GM12801 (cell line): ENCODE results near the gene CACNG8.

Source experiments
- TF ChIP-seq, protein P1 (sequence below): IDR thresholded peaks from one replicate; pipeline ENCODE4 v1.5.1; 2011; ENCODE audit warnings: control low read depth; ENCODE audit not compliant: insufficient read length; ENCODE audit errors: extremely low read depth

The CACNG8 gene

DNA sequence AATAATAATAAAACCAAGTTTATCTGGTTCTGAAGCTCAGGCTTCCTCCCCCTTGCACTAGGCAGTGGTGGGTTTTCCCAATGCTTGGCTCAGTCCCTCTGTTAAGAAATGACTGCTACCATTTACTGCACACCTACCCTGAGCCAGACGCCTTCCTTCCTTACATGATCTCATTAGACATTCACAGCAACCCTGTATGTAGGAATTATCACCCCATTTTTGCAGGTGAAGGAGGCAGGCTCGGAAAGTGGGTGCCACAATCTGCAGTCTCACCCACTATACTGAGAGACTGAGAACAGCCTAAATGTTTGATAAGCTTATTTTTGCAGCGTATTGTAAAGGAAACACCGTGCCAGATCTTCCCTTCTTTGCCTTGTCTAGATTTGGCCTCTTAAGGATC is 18.3 kb upstream of the CACNG8 start:
- TF ChIP-seq, protein P1, sequence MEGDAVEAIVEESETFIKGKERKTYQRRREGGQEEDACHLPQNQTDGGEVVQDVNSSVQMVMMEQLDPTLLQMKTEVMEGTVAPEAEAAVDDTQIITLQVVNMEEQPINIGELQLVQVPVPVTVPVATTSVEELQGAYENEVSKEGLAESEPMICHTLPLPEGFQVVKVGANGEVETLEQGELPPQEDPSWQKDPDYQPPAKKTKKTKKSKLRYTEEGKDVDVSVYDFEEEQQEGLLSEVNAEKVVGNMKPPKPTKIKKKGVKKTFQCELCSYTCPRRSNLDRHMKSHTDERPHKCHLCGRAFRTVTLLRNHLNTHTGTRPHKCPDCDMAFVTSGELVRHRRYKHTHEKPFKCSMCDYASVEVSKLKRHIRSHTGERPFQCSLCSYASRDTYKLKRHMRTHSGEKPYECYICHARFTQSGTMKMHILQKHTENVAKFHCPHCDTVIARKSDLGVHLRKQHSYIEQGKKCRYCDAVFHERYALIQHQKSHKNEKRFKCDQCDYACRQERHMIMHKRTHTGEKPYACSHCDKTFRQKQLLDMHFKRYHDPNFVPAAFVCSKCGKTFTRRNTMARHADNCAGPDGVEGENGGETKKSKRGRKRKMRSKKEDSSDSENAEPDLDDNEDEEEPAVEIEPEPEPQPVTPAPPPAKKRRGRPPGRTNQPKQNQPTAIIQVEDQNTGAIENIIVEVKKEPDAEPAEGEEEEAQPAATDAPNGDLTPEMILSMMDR, result no peak

DNA sequence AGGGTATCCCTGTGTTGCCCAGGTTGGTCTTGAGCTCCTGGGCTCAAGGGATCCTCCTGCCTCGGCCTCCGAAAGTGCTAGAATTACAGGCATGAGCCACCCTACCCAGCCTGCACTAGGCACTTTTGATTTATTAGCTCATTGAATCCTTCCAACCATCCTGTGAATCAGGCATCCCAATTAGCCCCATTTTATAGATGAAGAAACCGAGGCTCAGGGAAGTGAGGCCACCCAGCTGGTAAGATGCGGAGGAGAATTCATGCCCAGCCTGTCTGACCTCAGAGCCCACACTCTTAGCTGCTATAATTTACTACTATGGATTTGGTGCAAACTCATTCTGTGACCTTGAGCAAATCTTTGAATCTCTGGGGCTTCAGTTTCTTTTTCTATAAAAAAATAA is 17.8 kb upstream of the CACNG8 start:
- TF ChIP-seq, protein P1, result no peak

DNA sequence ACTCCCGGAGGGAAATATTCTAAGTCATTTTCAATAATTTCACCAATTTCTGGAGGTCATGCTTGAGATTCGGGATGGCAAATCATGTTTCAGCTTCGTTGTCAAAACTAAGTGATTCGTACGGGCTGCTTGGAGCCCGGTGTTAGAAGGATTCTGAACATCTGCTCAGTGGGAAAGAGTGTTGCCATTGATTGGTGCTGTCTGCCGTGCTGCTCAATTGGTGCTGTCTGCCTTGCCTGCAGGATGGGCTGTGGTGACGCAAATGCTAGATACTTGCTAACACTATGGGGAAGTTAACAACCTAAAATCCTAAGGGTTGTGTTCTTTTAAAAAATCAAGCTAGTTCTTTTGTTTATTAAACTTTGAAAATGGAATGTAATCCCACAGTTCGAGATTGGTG is 17.3 kb upstream of the CACNG8 start:
- TF ChIP-seq, protein P1, result no peak

DNA sequence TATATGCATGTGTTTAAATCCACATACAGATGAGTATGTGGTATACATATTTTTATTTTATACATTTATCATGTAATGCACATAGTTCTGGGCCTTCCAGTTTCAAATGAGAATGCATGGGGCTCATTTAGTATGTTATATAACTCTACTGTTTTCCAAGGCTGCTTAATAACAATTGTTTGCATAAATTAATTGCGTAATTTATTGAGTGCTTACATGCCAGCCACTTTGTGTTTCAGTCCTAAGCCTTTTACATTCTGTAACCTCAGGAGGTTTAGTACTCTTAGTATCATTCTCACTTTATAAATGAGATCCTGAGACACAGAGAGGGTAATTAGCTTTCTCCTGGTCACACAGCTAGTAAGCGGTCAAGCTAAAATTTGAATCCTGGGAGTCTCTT is 16.7 kb upstream of the CACNG8 start:
- TF ChIP-seq, protein P1, result no peak

DNA sequence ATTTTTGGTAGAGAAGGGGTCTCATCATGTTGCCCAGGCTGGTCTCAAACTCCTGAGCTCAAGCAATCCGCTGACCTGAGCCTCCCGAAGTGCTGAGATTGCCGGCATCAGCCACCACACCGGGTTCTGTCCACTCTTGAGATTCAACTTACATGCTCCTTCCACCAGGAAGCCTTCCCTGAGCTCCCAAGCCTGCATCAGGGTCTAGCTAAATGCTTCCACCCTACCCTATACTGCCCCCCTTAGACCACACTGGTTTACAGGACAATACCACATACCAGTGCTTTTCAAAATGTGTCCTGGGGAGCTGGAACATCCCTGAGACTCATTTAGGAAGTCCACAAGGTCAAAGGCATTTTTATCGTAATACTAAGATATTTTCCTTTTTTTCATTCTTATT is 15.1 kb upstream of the CACNG8 start:
- TF ChIP-seq, protein P1, result no peak

DNA sequence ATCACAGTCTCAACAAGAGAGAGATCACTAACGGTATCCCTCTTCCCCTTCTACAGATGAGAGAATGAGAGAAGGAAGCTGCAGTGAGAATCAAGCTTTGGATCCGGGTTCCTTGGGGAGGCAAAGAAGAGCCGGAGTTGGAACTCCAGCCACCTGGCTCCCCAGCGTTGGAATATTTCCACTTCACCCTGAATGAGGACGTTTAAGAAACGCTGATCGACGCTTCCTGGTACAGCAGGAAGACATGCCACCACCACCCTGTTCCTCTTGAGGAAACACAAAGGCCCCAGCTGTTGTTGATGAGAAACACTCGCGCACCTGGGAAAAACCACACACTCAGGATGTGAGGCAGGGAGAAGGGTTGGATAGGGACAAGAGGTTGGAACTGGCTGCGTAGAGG is 11.3 kb upstream of the CACNG8 start:
- TF ChIP-seq, protein P1, result no peak

DNA sequence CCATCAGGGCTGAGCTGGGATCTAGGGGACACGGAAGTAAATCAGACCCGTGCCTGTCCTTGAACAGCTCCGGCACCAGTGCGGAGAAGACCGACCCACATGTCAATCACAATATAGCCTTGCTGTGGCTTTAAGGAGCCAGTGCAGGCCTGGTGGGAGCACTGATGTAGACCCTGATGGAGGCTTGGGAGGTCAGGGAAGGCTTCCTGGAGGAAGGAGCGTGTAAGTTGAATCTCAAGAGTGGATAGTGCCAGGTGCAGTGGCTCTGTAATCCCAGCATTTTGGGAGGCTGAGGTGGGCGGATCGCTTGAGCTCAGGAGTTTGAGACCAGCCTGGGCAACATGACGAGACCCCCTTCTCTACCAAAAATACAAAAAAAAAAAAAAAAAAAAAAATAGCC is 10.8 kb upstream of the CACNG8 start:
- TF ChIP-seq, protein P1, result no peak

DNA sequence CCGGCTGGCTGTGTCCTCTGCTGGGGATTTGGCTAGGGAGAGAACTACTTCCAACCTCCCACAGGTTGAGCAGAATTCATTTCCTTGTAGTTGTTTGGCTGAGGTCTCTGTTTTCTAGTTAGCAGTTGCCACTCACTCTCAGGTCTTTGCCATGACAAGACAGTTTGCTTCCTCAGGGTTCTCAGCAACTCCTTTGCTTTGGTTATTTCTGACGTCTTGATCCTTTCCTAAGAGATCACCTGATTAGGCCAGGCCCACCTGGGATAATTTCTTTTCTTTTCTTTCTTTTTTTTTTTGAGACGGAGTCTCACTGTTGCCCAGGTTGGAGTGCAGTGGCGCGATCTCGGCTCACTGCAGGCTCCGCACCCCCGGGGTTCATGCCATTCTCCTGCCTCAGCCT is 9.4 kb upstream of the CACNG8 start:
- TF ChIP-seq, protein P1, result no peak
